Natural killer cell treated with Interleukin-12 subunit alpha and Interleukin-12 subunit beta and Interleukin-15 and Interleukin-18, amount 100 ng/mL, for 72 hours (primary cell): ENCODE results near the gene CRNKL1. TPM values are rescaled to one million over a fixed set of nuclear protein-coding genes. Genes with fewer than 3 reads are reported as not detected.
A peak's percentile ranks its signal among the peaks of the same experiment; 100 is the strongest.

Experiments used
- ATAC-seq, 2 donors: fragments of 150-1000 bp; cut with Tn5 transposase in 1 of 2; sonication (Bioruptor Pico), chemical (Tn5 transposase) in 1 of 2; 2 replicates each; pipeline ENCODE4 v1.10.0; 2021
- DNase-seq: peaks from one replicate; pipeline ENCODE4 v3.0.0; 2022; ENCODE audit warnings: low spot score
- H3K27ac Mint-ChIP-seq, 2 donors: 1 replicate in 1 of 2; 2 replicates in 1 of 2; pipeline ENCODE4 v1.8.0; 2022; ENCODE audit warnings: mixed read lengths in 2 of 2, mild to moderate bottlenecking in 1 of 2, moderate library complexity in 1 of 2
- H3K27me3 Mint-ChIP-seq, 2 donors: 1 replicate in 1 of 2; 2 replicates in 1 of 2; pipeline ENCODE4 v1.8.0; 2022; ENCODE audit warnings: mixed read lengths in 2 of 2
- H3K36me3 Mint-ChIP-seq: one replicate; pipeline ENCODE4 v1.8.0; 2022; ENCODE audit warnings: mixed read lengths
- H3K4me1 Mint-ChIP-seq, 2 donors: 1 replicate in 1 of 2; 2 replicates in 1 of 2; pipeline ENCODE4 v1.8.0; 2022; ENCODE audit warnings: low read depth in 2 of 2, mixed read lengths in 2 of 2, mild to moderate bottlenecking in 1 of 2
- H3K4me3 Mint-ChIP-seq: one replicate; pipeline ENCODE4 v1.8.0; 2022; ENCODE audit warnings: mixed read lengths
- H3K9me3 Mint-ChIP-seq: 2 replicates; pipeline ENCODE4 v1.8.0; 2022; ENCODE audit warnings: mixed read lengths
- total RNA-seq, 2 donors: library from RNA; stranded (reverse); gene quantifications; one replicate each; pipeline ENCODE4 v1.2.3, GENCODE V29; 2022

CRNKL1 gene
- total RNA-seq, 2 donors from 2014 or later, result 18.7 to 24.2 TPM

GRCh38 chr20:20078041-20078440 lies 25.8 kb upstream of the CRNKL1 start:
- Mint-ChIP-seq H3K27me3 (peaks cover 22 to 23% of the 10 kb centered on the region in 2 donors), H3K27ac (no peak overlapping the region), H3K4me3 (no peak overlapping the region), H3K36me3 (no peaks in the 10 kb centered on the region), H3K4me1 (no peaks in the 10 kb centered on the region), H3K9me3 (no peaks in the 10 kb centered on the region)
- no peak for ATAC-seq
- DNase-seq, result no peak

- H3K4me1 Mint-ChIP-seq, result no peaks in the 10 kb centered on the region
- DNase-seq (no peak), ATAC-seq (peak; percentile 52 to 62)
- no peak overlapping the region for H3K4me3 Mint-ChIP-seq
- H3K9me3 Mint-ChIP-seq, result no peaks in the 10 kb centered on the region
- peaks cover 20 to 23% of the 10 kb centered on the region in 2 donors for H3K27me3 Mint-ChIP-seq
- H3K27ac Mint-ChIP-seq, result no peak overlapping the region
- no peaks in the 10 kb centered on the region for H3K36me3 Mint-ChIP-seq
Measured at GRCh38 chr20:20076297-20077065, 24.2 kb upstream of the CRNKL1 start.

- Mint-ChIP-seq H3K27me3 (peaks cover 23% of the 10 kb centered on the region in 2 donors), H3K27ac (no peak overlapping the region), H3K9me3 (no peaks in the 10 kb centered on the region), H3K4me1 (no peaks in the 10 kb centered on the region), H3K36me3 (no peaks in the 10 kb centered on the region), H3K4me3 (no peak overlapping the region)
- DNase-seq, result no peak
- no peak for ATAC-seq
Measured at GRCh38 chr20:20075032-20075431, 22.8 kb upstream of the CRNKL1 start.

GRCh38 chr20:20073801-20074371 lies 21.6 kb upstream of the CRNKL1 start:
- DNase-seq, result no peak
- H3K36me3 Mint-ChIP-seq, result no peaks in the 10 kb centered on the region
- peaks cover 19 to 24% of the 10 kb centered on the region in 2 donors for H3K27me3 Mint-ChIP-seq
- H3K4me3 Mint-ChIP-seq, result no peak overlapping the region
- H3K27ac Mint-ChIP-seq, result no peak overlapping the region
- no peaks in the 10 kb centered on the region for H3K9me3 Mint-ChIP-seq
- H3K4me1 Mint-ChIP-seq, result no peaks in the 10 kb centered on the region
- no peak for ATAC-seq

- Mint-ChIP-seq H3K9me3 (no peaks in the 10 kb centered on the region), H3K36me3 (no peaks in the 10 kb centered on the region), H3K27me3 (peaks cover 0 to 15% of the 10 kb centered on the region in 2 donors), H3K27ac (no peak overlapping the region), H3K4me1 (no peaks in the 10 kb centered on the region), H3K4me3 (no peak overlapping the region)
- ATAC-seq (no peak), DNase-seq (no peak)
Measured at GRCh38 chr20:20070871-20071726, 18.8 kb upstream of the CRNKL1 start.

GRCh38 chr20:20065361-20065760 lies 13.1 kb upstream of the CRNKL1 start:
- no peak for ATAC-seq
- Mint-ChIP-seq H3K27ac (no peak overlapping the region), H3K27me3 (peaks cover 27 to 32% of the 10 kb centered on the region in 2 donors), H3K4me3 (no peak overlapping the region), H3K4me1 (no peaks in the 10 kb centered on the region), H3K9me3 (no peaks in the 10 kb centered on the region), H3K36me3 (no peaks in the 10 kb centered on the region)
- no peak for DNase-seq

GRCh38 chr20:20063941-20064702 lies 11.9 kb upstream of the CRNKL1 start:
- Mint-ChIP-seq H3K36me3 (no peaks in the 10 kb centered on the region), H3K4me3 (no peak overlapping the region), H3K4me1 (no peaks in the 10 kb centered on the region), H3K27me3 (peaks cover 28 to 32% of the 10 kb centered on the region in 2 donors), H3K9me3 (no peaks in the 10 kb centered on the region), H3K27ac (no peak overlapping the region)
- ATAC-seq, result no peak
- no peak for DNase-seq

- DNase-seq, result no peak
- Mint-ChIP-seq H3K27ac (no peak overlapping the region), H3K27me3 (peaks cover 22 to 32% of the 10 kb centered on the region in 2 donors), H3K36me3 (no peaks in the 10 kb centered on the region), H3K4me3 (no peak overlapping the region), H3K9me3 (no peaks in the 10 kb centered on the region), H3K4me1 (no peaks in the 10 kb centered on the region)
- peak in 1 of 2 donors; percentile 63 for ATAC-seq
Measured at GRCh38 chr20:20060234-20060998, 8.2 kb upstream of the CRNKL1 start.

GRCh38 chr20:20051767-20052073 lies 546 bp downstream of the CRNKL1 start:
- H3K27me3 Mint-ChIP-seq, result no peaks in the 10 kb centered on the region
- H3K27ac Mint-ChIP-seq, result peak overlapping the region; percentile 92 to 96
- peaks cover 30% of the 10 kb centered on the region for H3K36me3 Mint-ChIP-seq
- DNase-seq (no peak), ATAC-seq (peak in 1 of 2 donors; percentile 47)
- peaks cover 14 to 23% of the 10 kb centered on the region in 2 donors for H3K4me1 Mint-ChIP-seq
- H3K9me3 Mint-ChIP-seq, result no peaks in the 10 kb centered on the region
- peak overlapping the region; percentile 99 for H3K4me3 Mint-ChIP-seq

- no peak overlapping the region for H3K27ac Mint-ChIP-seq
- H3K27me3 Mint-ChIP-seq, result no peaks in the 10 kb centered on the region
- no peak overlapping the region for H3K4me3 Mint-ChIP-seq
- DNase-seq (no peak), ATAC-seq (no peak)
- peaks cover 0 to 7% of the 10 kb centered on the region in 2 donors for H3K4me1 Mint-ChIP-seq
- no peaks in the 10 kb centered on the region for H3K9me3 Mint-ChIP-seq
- H3K36me3 Mint-ChIP-seq, result peaks cover 54% of the 10 kb centered on the region
Measured at GRCh38 chr20:20039752-20040387, 12.4 kb downstream of the CRNKL1 start.

- DNase-seq (no peak), ATAC-seq (no peak)
- Mint-ChIP-seq H3K9me3 (no peaks in the 10 kb centered on the region), H3K27me3 (no peaks in the 10 kb centered on the region), H3K4me1 (peaks cover 0 to 7% of the 10 kb centered on the region in 2 donors), H3K27ac (no peak overlapping the region), H3K36me3 (peaks cover 42% of the 10 kb centered on the region), H3K4me3 (no peak overlapping the region)
Measured at GRCh38 chr20:20038586-20038985, 13.7 kb downstream of the CRNKL1 start.

GRCh38 chr20:20037960-20038359 lies 14.3 kb downstream of the CRNKL1 start:
- ATAC-seq (no peak), DNase-seq (no peak)
- Mint-ChIP-seq H3K27me3 (no peaks in the 10 kb centered on the region), H3K4me3 (no peak overlapping the region), H3K9me3 (no peaks in the 10 kb centered on the region), H3K27ac (no peak overlapping the region), H3K36me3 (peaks cover 36% of the 10 kb centered on the region), H3K4me1 (peaks cover 0 to 3% of the 10 kb centered on the region in 2 donors)
